BJ (cell line): ENCODE results near the gene DNAJC11. TPM values are rescaled to one million over a fixed set of nuclear protein-coding genes. Genes with fewer than 3 reads are reported as not detected.
"Not testable (repeated sequence)": the region's sequence is repeated elsewhere in the genome, so short reads cannot be mapped to it uniquely, and the experiment has no call there.

ENCODE experiments used
- CTCF ChIA-PET: fragments of 350-600 bp; formaldehyde crosslinking; extraction: SDS; loops from one replicate; lab custom pipeline; 2021; ENCODE audit warnings: antibody characterized with exemption, inconsistent platforms; lab: Yijun Ruan, JAX
- POLR2A ChIA-PET: fragments of 300-600 bp; sonication (Branson Sonifier 250); formaldehyde crosslinking; extraction: SDS; loops from one replicate; lab custom pipeline; 2021; ENCODE audit warnings: antibody characterized with exemption; lab: Charles Lee
- DNase-seq: peaks from one replicate; pipeline ENCODE4 v3.0.0-alpha.2; 2011; ENCODE audit warnings: low read depth
- H3K27me3 ChIP-seq: 2 replicates; pipeline ENCODE4 v1.6.0; 2011; ENCODE audit warnings: low read length; ENCODE audit not compliant: control insufficient read depth, insufficient read depth
- H3K36me3 ChIP-seq: 2 replicates; pipeline ENCODE4 v1.5.1; 2011; ENCODE audit warnings: low read length; ENCODE audit not compliant: control insufficient read depth, insufficient read depth
- H3K4me3 ChIP-seq: 2 replicates; pipeline ENCODE4 v1.5.1; 2011; ENCODE audit warnings: low read depth, mild to moderate bottlenecking, control low read depth, low read length
- polyA plus RNA-seq: library from polyadenylated mRNA; depleted of rRNA; stranded (reverse); fragments of >200 nt; gene quantifications from 2 replicates; pipeline ENCODE4 v1.2.3, GENCODE V29; 2011
- TF ChIP-seq, protein P1 (sequence below): IDR thresholded peaks from 2 replicates; pipeline ENCODE4 v1.5.1; 2011; ENCODE audit warnings: low read depth, mild to moderate bottlenecking, control low read depth, inconsistent platforms, low read length, moderate library complexity; ENCODE audit not compliant: insufficient read depth

DNAJC11 gene
- polyA plus RNA-seq, 1 experiment = 36.0 TPM

DNA sequence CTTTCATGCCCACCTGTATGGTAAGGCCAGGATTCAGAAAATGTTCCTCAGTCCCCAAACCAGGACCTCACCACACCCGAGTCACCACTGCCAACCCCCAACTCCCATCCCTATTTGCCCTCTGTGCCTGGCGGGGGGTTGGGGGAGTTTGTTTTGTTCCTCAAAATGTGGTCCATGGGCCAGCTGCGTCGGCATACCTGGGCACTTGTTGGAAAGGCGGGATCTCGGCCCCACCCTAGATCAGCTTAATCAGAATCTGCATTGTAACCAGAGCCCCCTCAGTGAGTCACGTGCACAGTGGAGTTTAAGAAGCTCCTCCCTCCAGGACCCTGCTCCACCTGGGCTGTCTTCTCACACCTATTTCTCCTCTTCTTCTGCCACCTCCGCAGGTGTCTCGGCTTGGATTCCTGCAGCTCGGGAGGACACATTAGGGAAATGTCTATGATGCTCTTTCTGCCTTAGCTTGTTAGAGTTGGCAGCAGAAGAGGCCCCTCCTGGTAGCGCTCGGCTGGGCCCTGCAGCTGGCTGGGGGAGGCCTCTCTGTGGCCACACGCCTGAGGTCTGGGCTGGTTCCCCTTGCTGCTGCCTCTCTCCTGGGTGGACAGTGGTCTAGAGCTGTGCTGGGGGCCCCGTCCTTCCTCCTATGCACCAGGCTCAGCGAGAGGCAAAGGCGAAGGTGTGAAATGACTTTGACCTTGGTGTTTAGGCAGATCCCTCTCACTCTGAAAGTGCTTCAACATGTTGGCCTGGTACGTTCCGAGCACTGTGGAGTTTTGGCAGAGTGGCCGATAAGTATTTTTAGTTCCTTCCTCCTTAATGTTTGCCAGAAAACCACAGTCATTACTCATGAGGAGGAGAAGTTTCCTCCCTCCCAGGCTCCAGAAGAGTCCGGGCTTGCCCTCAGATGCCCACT lies 41.8 kb upstream of the DNAJC11 start:
- TF ChIP-seq, protein P1, sequence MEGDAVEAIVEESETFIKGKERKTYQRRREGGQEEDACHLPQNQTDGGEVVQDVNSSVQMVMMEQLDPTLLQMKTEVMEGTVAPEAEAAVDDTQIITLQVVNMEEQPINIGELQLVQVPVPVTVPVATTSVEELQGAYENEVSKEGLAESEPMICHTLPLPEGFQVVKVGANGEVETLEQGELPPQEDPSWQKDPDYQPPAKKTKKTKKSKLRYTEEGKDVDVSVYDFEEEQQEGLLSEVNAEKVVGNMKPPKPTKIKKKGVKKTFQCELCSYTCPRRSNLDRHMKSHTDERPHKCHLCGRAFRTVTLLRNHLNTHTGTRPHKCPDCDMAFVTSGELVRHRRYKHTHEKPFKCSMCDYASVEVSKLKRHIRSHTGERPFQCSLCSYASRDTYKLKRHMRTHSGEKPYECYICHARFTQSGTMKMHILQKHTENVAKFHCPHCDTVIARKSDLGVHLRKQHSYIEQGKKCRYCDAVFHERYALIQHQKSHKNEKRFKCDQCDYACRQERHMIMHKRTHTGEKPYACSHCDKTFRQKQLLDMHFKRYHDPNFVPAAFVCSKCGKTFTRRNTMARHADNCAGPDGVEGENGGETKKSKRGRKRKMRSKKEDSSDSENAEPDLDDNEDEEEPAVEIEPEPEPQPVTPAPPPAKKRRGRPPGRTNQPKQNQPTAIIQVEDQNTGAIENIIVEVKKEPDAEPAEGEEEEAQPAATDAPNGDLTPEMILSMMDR = no peak
- peak; percentile 60 for DNase-seq
- ChIA-PET POLR2A (interaction anchor here (1.3 kb wide), 1 partner anchor 42 kb away, joined by 5 read pairs; the partner anchor contains the start of gene CAMTA1), CTCF (interaction anchor here (1.2 to 3.1 kb wide), 3 partner anchors 16 to 42 kb away, joined by 3 to 19 read pairs (median 4); partner anchors contain the start of gene DNAJC11)
- Histone ChIP-seq H3K27me3 (no peaks in the 10 kb centered on the region), H3K36me3 (no peaks in the 10 kb centered on the region), H3K4me3 (no peak overlapping the region)

DNA sequence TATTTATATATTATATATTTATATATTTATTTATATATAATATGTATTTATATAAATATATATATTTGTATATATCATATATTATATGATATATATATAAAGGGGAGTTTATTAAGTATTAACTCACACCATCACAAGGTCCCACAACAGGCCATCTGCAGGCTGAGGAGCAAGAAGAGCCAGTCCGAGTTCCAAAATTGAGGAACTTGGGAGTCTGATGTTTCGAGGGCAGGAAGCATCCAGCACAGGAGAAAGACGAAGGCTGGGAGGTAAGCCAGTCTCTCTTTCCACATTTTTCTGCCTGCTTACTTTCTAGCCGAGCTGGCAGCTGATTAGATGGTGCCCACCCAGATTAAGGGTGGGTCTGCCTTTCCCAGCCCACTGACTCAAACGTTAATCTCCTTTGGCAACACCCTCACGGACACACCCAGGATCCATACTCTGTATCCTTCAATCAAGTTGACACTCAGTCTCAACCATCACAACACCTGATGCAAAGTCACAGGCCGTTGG lies 41.1 kb upstream of the DNAJC11 start:
- H3K36me3 ChIP-seq, H3K4me3 ChIP-seq, POLR2A ChIA-PET, DNase-seq, H3K27me3 ChIP-seq: not testable (repeated sequence)
- CTCF ChIA-PET = interaction anchor here (3.1 kb wide), 1 partner anchor 16 kb away, joined by 19 read pairs; no protein-coding TSS in a partner anchor

DNA sequence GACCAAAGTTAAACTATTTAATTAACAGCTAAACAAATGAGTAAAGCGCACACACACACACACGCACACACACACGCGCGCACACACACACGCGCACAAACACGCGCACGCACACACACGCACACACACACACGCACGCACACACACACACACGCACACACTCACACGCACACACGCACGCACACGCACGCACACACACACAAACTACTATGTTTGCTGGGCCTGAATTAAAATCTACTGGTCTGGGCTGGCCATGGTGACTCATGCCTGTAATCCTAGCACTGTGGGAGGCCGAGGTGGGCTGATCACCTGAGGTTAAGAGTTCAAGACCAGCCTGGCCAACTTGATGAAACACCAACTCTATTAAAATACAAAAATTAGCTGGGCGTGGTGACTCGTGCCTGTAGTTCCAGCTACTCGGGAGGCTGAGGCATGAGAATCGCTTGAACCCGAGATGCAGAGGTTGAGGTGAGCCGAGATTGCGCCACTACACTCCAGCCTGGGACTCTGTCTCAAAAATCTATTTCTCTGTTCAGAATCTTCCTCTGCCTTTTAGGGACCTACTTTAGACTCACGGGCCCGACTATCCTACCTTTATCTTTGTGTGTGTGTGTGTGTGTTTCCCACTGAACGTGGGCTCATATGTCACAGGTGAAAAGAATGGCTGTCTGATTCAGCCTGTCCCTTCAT lies 37.5 kb upstream of the DNAJC11 start:
- no peaks in the 10 kb centered on the region for H3K27me3 ChIP-seq
- DNase-seq = no peak
- H3K36me3 ChIP-seq = no peaks in the 10 kb centered on the region
- POLR2A ChIA-PET = interaction anchor here (0.5 kb wide), 1 partner anchor 14 kb away, joined by 4 read pairs; no protein-coding TSS in a partner anchor
- CTCF ChIA-PET = no interaction called here
- H3K4me3 ChIP-seq = no peak overlapping the region
- TF ChIP-seq, protein P1 = no peak

- ChIA-PET CTCF (interaction anchor here (0.6 to 1.8 kb wide), 4 partner anchors 13 to 969 kb away, joined by 3 to 7 read pairs (median 4); no protein-coding TSS in a partner anchor), POLR2A (no interaction called here)
- Histone ChIP-seq H3K4me3 (no peak overlapping the region), H3K36me3 (no peaks in the 10 kb centered on the region), H3K27me3 (no peaks in the 10 kb centered on the region)
- no peak for DNase-seq
- TF ChIP-seq, protein P1 = no peak
Observed at GRCh38 chr1:6732942-6733341, 31.3 kb upstream of the DNAJC11 start.

GRCh38 chr1:6731905-6732304 lies 30.3 kb upstream of the DNAJC11 start:
- Histone ChIP-seq H3K36me3 (no peaks in the 10 kb centered on the region), H3K27me3 (no peaks in the 10 kb centered on the region), H3K4me3 (no peak overlapping the region)
- TF ChIP-seq, protein P1 = no peak
- ChIA-PET POLR2A (no interaction called here), CTCF (interaction anchor here (1.7 to 1.8 kb wide), 2 partner anchors 12 to 338 kb away, joined by 5 to 7 read pairs; no protein-coding TSS in a partner anchor)
- no peak for DNase-seq
